Stimulated activated CD8-positive, alpha-beta memory T cell treated with anti-CD3 and anti-CD28 coated beads, Interleukin-2, amount 100 ng/mL, for 48 hours (primary cell): ENCODE measurements around the gene BABAM1.

Experiments
- DNase-seq, 2 donors: peaks; one replicate each; pipeline ENCODE4 v3.0.0-alpha.2; 2020; ENCODE audit warnings: low read depth in 2 of 2

The BABAM1 gene

DNA sequence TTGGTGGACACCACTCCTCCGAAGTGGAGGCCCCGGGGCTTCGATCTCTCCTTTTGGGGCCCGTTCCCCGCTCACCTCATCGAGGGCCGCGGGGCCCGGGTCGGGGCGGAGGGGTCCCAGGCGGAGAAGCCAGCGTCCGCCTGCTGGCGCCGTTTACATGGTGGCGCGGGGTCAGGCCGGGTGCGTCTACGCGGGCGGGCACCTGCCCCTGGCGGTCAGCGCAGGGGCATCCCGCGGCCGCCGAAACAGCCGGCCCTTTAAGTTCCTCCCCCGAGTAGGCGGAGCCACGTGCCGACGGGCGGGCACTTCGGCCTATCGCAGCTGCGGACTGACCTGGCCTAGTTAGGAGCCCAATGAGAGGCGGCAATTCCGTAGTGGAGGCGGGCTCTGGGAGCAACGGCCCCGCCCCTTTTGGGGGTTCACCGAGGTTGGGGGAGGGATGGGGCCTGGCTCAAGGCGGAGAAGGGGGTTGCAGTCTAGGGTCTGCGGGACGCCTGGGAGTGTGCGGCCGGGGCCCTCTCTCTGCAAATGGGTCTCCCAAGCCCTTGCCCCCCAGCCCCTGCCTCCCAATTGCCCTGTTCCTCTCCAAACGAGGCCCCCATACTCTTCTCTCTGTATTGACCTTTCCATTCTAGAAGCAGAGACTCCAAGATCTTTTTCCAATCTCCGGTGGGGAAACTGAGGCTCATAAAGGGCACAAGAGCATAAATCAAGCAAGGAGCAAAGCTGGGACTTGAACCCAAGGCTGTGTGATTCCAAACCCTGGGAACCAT lies 36.1 kb downstream of the BABAM1 start, which contains the start of gene ABHD8:
Gene ABHD8, minus strand, starts transcription at position 259 of the 773 bp plus-strand sequence. CDS start 1,809 bp downstream, outside the sequence.
- peak; percentile 89 to 93 for DNase-seq

DNA sequence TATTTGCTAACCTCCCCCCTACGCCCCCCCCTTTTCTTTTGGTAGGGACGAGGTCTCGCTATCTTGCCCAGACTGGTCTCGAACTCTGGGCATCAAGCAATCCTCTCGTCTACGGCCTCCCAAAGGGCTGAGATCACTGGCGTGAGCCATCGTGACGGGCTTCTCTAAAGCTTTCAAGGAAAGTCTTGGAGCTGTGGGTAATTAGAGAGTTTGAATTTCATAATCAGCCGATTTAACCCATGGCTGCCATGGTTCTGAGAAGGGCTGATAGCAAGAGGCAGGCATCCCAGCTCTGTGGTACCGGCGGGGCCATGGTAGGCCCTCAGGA lies 36.7 kb downstream of the BABAM1 start:
- DNase-seq, result no peak

DNA sequence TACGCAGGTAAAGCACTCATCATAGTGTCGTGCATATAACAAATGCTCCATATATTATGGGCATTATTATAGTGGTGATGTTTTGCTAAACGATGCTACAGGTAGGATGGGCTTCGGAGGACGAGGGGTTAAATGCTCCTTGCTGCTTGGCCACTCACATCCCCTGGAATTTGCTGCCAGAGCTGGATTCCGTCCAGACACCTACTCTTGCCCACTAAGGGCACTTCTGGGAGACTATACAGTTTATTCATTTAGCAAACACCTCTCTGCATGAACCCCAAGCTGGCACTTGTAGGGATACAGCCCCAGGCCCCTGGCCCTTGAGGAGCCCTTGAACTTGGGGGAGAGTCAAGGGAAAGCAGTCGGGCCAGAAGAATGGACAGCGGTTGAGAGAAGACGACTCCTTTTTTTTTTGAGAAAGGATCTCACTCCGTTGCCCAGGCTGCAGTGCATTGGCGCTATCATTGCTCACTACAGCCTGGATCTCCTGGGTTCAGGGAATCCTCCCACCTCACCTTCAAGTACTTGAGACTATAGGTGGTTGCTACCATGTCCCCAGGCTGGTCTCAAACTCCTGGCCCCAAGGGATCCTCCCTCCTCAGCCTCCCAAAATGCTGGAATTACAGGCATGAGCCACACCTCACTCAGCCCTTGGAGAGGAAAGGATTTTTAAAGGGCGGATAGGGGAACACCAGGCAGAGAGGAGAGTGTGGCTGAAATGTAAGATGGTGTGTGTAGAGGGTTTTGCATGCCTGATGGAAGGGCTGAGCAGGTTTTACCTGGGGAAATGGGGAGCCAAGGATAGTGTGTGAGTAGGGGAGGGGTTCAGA lies 37.4 kb downstream of the BABAM1 start:
- no peak for DNase-seq

DNA sequence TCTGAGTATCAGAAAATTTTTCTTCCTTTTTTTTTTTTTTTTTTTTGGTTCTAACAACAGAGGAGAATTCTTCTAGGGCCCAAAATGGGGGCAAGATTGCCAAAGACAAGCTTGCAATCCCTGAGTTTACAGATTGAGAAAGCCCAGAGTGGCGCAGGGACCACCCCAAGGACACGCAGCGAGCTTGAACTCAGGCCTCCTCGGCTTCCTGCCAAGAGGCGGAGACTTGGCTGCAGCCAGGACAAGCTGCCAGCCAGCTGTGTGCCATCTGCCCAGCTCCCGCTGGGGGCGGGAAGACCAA lies 37.9 kb downstream of the BABAM1 start:
- no peak for DNase-seq

DNA sequence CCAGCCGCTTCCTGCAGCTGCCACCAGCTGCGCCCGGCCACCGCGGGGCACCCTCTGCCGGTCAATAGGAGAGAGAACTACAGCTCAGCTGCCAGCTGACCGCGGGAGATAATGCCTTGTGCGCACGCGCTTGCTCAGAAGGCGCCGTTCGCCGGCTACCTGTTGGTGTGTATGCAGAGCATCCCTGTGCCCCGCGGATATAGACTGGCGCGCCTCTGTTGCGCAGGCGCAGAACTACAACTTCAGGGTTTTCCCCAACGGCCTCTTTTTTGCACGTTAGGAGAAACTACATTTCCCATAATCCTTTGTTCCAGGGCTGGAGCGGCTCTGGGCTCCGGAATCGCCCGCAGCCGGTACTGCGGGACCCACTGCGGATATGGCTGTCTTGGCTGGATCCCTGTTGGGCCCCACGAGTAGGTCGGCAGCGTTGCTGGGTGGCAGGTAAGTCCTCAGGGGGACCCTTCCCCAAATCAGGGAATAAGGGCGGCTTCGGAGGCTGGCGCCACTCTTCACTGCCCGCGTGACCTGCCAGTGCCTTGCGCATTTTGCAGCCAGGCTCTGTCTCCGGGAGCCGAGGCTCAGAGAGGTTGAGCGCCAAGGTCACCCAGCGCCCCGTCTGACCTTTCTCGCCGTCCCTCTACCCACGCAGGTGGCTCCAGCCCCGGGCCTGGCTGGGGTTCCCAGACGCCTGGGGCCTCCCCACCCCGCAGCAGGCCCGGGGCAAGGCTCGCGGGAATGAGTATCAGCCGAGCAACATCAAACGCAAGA lies 38.5 kb downstream of the BABAM1 start, which contains the start of gene MRPL34:
Gene MRPL34, plus strand, starts transcription at position 356 of the 768 bp plus-strand sequence. Its CDS starts 21 bp downstream, at position 377.
- peak; percentile 89 to 92 for DNase-seq

DNA sequence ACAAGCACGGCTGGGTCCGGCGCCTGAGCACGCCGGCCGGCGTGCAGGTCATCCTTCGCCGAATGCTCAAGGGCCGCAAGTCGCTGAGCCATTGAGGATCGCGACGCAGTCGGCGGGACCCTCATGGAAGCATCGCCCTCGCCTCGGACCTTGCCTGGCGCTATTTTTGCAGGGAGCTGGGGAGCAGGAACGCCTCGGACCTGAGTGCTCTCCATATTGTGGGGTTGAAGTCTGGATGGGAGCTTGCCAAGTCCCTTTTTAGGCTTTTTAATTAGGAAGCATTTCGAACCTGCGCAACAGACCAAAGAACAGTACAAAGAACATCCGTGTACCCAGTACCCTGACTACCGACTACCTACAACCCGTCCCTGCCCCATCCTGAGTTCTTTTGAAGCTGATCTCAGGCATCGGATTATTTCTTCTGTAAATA lies 39.1 kb downstream of the BABAM1 start:
- DNase-seq, result no peak

DNA sequence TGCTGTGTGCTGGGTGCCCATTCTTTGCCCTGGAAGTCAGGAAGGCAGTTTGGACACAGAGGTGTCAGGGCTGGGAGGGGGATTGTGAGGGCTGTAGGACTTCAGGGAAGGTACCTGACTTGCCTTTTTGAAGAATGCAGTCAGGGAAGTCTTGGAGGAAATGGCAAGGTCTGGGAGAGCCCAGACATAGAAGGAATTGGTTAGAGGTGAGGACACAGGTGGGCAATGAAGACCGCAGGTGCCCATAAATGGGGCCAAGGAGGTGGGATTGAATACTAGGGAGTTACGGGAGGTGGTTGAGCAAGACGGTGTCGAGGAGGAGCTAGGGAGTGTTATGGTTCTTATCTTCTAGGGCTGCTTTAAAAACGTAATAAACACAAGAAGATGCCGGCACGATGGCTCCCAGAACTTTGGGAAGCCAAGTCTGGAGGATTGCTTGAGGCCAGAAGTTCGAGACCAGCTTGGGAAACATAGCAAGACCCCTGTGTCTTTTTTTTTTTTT lies 40.7 kb downstream of the BABAM1 start:
- DNase-seq, result no peak

DNA sequence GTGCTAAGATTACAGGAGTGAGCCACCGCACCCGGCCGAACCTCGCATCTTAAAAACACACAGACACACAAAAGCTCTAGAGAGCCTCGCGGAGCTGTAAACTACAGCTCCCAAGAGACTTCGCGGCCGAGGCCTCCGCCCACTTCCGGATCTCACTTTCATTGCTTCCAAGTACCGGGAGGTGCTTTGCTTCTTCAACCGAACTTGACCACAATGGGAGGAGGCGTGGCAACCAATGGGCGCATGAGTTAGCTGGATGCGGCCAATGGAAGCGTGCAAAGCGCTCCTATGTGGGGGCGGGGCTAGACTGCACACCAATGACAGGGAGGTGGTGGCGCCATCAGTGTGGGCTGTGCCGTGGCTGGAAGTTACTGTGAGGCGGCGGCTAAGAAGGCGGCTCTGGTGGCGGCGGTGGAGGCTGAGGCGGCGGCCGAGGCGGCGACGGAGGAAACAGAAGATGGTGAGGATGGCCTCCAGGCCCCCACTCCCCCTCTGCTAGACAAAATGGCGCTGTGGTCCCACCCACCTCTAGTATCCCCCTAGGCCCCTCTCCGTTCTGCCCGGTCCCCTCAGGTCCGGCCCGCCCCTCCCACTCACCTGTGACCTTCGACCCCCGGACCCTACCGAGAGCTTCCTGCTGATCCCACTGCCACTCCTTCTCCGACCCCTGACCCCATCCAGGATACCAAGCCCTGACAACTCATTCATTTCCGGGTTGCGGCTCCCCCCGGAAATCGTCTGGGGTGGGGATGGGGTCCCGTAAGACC lies 42.1 kb downstream of the BABAM1 start, which contains the start of gene DDA1:
Gene DDA1, plus strand, starts transcription at position 366 of the 767 bp plus-strand sequence. Its CDS starts 92 bp downstream, at position 458.
- DNase-seq, result peak; percentile 96 to 98

DNA sequence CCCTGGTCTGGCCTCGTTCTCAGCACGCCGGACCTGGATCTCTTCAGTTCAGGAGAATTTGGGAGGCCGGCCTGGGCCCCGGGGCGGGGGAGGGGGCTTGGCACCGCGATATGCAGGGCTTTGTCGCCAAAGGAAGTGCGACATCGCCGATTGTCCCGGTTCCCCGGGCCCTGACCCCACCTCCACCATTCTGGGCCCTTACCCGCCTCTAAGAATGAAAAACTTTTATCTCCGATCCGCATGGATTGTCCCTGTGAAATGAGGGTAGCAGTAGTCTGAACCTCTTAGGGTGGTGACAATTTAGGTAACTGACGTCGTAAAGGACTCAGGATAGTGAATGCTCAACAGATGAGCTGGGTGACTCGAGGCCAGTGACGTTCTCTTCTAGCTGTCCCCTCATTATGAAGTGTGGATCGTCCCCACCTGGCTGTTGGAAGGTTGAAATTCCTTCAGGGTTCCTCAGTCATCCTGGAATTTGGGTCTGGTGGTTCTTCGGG lies 42.8 kb downstream of the BABAM1 start:
- DNase-seq, result no peak

DNA sequence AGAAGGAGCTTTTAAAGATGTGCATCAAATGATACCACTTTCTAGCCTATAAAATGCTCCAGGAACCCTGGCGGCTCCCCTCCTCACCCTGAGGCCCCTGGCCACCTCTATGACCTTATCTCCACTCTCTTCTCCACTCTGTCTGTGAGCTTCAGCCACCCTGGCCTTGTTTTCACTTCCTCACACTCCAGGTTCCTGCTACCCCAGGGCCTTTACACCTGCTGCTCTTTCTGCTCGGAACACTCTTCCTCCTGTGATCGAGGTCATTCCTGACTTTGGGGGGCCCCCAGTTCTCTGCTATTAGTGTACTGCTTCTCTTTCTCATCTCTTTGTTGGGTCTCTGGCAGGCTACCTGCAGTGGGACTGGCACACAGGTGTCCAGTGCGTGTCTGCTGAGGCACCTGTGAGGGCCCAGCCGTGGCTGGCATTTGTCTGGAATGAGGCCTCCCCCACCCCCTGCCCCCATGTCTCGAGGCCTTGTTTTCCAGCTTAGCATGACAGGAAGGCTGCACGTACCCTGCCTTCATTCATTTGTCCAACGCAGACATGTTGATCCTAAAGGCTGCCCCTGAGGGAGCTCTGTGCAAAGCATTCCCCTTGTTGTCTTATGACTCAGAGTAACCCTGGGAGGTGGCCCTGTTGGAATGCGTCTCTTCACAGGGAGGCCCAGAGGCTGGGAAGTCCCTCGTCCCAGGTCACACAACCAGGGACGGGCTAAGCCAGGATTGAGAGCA lies 44.4 kb downstream of the BABAM1 start:
- no peak for DNase-seq

DNA sequence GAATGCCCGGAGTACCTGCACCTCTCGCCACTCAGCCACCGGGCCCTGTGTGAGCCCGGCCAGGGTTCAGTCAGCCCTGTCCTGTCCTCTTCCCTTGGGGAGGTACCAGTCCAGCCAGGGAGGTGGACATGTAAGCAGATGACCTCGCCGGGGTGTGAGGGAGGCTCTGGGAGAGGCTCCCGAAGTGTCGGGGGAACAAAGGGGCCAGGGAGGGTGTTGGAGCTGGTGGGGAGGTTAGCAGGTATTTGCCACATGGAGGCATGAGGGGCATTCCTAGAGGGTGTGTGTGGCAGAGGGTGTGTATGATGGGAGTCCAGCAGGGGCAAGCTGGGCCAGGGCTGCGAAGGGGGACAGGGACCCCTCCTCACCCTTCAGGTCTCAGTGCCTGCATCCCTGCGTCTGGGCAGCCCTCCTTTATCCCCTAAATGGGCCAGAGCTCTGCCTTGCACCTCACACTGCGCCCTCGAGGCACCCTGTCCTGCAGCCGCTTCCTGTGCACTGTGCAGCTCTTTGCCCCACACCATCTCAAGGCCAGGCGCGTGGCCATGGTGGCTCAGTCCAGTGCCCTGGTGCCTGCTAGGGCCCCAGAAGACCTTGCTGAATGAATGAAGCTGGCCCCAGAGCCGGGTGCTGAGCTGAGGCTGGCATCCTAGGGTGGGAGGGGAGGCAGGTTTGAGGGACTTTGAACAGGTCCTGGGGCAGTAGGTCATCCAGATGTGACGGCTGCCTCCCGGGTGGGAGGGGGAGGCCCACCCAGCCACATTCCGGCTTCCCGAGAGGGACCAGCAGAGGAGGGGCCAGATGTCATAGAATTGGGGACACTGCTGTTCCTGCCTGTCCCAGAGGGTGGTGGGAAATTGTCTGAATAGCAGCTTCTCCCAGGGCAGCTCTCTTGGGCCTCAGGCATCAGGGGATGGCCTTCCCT lies 45.2 kb downstream of the BABAM1 start:
- DNase-seq, result no peak

DNA sequence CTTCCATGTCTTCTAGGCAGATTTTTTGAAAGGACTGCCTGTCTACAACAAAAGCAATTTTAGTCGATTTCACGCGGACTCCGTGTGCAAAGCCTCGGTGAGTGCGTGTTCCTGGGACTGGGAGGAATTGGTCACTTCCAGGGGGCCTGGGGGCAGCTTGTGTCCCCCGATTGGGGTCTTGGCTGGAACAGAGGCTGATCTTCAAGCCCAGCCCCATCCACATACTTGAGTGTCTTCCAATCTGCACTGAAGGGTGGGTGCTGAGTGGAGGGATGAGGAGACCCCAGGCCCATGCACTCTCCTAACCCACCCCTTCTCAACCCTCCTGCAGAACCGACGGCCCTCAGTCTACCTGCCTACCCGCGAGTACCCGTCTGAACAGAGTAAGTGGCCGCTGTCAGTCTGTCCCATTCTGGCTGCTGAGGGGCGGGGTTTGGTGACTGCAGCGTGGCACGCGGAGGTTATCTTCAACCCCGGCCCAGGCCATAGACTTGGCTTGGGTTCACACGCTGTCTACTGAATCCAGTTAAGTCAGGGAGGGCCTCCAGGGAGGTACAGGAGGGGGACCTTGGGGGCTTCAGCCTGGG lies 46.9 kb downstream of the BABAM1 start:
- DNase-seq, result no peak

DNA sequence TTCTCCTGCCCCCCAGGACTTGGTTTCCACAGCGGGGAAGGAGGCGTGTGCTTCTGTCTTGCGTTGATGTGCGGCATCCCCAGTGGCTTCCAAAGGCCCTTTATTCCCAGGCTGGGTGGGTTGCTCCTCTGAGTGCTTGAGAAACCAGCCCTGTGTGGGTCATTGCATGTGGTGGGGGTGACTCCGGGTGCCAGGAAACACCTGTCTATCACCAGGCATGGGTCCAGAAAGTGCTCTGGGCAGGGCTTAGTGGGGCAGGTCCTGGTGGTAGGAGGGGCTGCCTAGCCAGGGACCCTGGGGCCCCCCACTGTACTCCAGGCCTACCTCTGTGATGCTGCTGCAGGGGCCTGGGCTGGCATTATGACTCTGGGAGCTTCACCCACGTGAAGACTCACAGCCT lies 51.7 kb downstream of the BABAM1 start:
- no peak for DNase-seq

DNA sequence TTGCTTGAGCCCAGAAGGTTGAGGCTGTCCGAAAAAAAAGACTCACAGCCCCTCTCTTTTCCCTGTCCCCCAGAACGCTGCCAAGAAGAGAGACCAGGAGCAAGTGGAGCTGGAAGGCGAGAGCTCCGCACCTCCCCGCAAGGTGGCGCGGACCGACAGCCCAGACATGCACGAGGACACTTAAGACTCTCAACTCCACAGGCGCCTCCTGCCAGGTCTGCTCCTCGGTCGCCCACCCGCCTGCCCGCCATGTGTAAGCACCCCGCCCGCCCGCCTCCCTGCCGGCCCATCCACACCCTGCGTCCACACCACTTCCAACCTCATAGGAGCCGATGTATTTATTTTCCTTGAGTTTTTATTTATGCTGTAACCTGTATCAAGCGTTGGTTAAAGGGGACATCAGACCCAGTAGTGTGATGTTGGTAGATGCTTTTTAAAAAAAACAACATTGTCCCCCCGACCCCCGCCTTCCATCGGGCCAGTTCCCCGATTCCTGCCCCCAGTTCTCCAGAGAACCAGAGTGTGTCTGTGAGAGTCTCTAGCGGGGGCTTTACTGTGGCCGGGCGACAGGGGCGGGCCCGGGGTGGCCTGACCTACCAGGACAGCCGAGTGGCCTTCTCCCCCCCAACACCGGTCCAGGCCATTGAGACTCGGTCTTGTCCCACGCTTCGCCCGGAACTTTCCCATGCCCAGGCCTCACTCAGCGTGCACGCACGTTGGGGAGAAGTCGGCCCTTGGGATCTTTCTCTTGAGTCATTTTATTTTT lies 52.4 kb downstream of the BABAM1 start:
- no peak for DNase-seq

DNA sequence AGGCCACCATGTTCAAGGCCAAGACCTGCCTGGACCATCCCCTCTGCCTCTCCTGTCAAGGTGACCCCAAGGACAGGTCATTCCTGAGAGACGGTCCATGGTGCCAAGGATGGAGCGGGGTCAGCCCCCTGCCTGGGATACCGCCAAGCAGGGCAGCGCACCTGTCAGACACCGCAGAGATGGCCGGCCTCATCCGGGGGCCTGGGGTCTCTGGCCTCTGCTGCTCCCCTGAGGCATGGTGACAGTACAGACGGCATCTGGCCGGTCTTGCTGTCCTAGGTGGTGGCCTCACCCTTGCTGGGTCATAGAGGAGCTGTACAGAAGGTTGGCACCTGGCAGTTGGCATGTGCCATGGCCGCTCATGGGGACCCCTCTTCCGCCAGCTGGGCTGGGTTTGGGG lies 53.2 kb downstream of the BABAM1 start:
- no peak for DNase-seq

DNA sequence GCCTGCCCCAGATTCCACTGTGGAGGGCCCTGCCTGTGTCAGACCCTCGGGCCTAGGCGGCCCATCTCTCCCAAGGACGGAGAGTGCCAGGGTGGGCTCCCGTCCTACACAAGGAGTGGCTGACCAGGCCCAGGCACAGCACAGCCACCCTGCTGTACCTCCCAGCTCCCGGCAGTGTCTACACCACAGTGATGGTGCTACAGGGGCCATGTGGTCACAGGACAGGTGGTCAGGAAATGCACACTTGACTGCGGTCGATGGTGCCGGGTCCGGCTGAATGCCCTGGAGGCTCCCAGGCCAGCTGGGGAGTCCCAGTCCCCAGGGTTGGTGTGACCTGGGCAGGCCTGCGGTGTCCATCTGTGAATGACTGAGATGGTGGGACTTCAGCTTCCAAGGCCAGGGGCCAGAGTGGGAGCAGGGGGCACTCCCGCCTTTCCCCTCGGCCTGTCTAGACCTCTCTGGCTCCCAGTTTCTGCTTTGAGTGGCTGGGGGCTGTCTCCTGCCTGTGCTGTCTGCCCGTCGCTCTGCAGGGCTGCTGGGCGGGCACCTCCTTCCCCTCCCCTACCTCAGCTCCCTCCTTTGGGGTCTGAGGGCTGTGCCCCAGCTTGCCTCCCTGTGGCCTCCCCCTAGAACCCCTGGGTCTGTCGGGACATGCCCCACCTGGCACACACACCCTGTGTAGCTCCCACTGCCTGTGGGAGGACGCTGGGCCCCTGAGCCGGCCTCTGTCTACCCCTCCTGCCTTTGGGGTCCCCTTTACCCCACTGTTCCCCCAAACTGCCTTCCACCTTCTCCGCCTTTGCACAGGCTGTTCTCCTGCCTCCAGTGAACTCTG lies 54.6 kb downstream of the BABAM1 start:
- no peak for DNase-seq

DNA sequence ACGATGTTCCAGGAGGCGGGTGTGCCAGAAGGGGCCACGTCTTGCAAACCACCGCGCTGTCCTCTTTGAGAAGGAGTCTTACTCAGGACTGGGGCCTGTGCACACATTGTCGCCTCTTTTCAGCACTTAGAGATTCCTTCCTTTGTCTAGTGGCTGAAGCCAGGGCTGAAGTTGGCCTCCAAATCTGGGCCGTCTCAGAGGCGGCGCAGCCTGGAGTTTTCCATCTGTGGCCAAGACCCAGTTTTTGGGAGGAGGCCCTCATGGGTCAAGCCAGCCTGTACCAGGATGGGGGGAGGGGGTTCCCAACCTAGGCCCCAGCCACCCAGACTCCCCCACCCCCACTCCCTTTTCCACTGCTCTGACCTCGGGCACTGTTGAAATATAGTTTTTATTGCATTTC lies 55.6 kb downstream of the BABAM1 start:
- no peak for DNase-seq
